Chondrocyte (in vitro differentiated cells): ENCODE results near the gene KCTD8. TPM values are rescaled to one million over a fixed set of nuclear protein-coding genes. Genes with fewer than 3 reads are reported as not detected.

Source experiments
- DNase-seq: peaks from one replicate; pipeline ENCODE4 v3.0.0; 2021; ENCODE audit warnings: mixed read lengths, low spot score
- H3K27ac Mint-ChIP-seq: one replicate; pipeline ENCODE4 v1.8.0; 2021; ENCODE audit warnings: mild to moderate bottlenecking, moderate library complexity, mixed read lengths; ENCODE audit not compliant: unreplicated experiment
- H3K27me3 Mint-ChIP-seq: 2 replicates; pipeline ENCODE4 v1.8.0; 2021; ENCODE audit warnings: low read depth, mixed read lengths
- H3K36me3 Mint-ChIP-seq: 2 replicates; pipeline ENCODE4 v1.8.0; 2021; ENCODE audit warnings: low read depth, mixed read lengths
- H3K4me1 Mint-ChIP-seq: 2 replicates; pipeline ENCODE4 v1.8.0; 2021; ENCODE audit warnings: low read depth, mild to moderate bottlenecking, mixed read lengths
- H3K4me3 Mint-ChIP-seq: one replicate; pipeline ENCODE4 v1.8.0; 2021; ENCODE audit warnings: mild to moderate bottlenecking, moderate library complexity, mixed read lengths; ENCODE audit not compliant: unreplicated experiment
- H3K9me3 Mint-ChIP-seq: 2 replicates; pipeline ENCODE4 v1.8.0; 2021; ENCODE audit warnings: low read depth, mixed read lengths
- total RNA-seq: library from RNA; stranded (reverse); gene quantifications from 3 replicates; pipeline ENCODE4 v1.2.1, GENCODE V29; 2021
- TF ChIP-seq, protein P1 (sequence below): fragments of 200-600 bp; sonication (generic); IDR thresholded peaks from 2 replicates; pipeline ENCODE4 v1.5.0; 2021; ENCODE audit warnings: antibody characterized with exemption, mild to moderate bottlenecking, moderate library complexity

Gene KCTD8
- total RNA-seq, 1 donor from 2014 or later: not detected

DNA sequence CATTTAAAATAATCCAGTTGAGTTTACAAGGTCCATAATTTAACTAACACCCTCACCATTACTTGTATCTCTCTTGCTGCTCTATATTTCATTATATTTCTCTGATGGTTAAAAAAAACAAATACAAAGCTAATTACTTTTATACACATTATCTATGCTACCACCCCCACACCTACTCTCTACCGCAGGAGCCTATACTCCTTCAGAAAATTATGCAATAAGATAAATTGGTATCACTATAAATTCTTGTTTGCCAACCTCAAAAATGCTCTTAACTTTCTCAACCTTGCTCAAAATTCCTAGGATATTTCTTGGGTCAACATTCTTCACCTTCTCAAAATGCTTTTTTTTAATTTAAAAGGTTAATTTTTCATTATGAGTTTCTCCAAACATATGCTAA, 282.7 kb downstream of the KCTD8 start:
- H3K27ac Mint-ChIP-seq: no peak overlapping the region

DNA sequence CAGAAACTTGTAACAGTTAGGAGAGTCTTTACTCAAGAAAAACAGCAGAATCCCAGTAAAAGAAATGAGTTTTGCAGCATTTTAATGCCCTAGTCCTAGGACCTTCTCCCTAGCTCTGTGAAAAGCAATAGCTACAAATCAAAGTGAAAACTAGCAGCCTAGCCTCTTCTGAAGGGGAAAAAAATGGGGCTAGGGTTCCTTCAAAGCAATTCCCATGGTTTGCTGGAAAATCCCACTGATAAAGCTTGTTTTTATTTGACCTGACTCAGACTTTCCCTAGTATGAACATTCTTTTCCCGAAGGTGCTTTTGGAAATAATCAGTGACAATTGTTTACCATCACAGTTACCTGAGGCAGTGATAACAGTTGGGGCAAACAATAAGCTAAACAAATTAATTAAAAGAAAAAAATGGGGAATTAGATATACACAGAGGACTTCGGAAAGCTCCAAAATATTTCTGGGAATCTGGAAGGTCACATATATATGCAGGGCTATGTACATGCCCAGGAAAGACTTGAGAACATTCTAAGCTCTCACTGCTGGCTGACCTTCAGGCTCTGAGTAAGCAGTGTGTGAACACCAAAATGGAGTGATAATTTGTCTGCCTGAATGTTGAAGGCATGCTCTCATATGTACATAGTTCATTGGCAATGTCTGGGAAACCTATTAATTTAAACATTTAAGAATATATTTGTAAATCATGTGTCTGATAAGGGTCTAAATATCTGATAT, 285.9 kb downstream of the KCTD8 start:
- Mint-ChIP-seq H3K4me1 (peaks cover 7% of the 10 kb centered on the region), H3K27me3 (peaks cover 5% of the 10 kb centered on the region), H3K4me3 (no peak overlapping the region), H3K36me3 (no peaks in the 10 kb centered on the region), H3K27ac (no peak overlapping the region), H3K9me3 (no peaks in the 10 kb centered on the region)
- TF ChIP-seq, protein P1, sequence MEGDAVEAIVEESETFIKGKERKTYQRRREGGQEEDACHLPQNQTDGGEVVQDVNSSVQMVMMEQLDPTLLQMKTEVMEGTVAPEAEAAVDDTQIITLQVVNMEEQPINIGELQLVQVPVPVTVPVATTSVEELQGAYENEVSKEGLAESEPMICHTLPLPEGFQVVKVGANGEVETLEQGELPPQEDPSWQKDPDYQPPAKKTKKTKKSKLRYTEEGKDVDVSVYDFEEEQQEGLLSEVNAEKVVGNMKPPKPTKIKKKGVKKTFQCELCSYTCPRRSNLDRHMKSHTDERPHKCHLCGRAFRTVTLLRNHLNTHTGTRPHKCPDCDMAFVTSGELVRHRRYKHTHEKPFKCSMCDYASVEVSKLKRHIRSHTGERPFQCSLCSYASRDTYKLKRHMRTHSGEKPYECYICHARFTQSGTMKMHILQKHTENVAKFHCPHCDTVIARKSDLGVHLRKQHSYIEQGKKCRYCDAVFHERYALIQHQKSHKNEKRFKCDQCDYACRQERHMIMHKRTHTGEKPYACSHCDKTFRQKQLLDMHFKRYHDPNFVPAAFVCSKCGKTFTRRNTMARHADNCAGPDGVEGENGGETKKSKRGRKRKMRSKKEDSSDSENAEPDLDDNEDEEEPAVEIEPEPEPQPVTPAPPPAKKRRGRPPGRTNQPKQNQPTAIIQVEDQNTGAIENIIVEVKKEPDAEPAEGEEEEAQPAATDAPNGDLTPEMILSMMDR: no peak
- DNase-seq: no peak

More for the DNA sequence above, 282.7 kb downstream of the KCTD8 start:
- TF ChIP-seq, protein P1: no peak
- Mint-ChIP-seq H3K4me1 (no peaks in the 10 kb centered on the region), H3K36me3 (no peaks in the 10 kb centered on the region), H3K9me3 (no peaks in the 10 kb centered on the region), H3K4me3 (no peak overlapping the region), H3K27me3 (peaks cover 4% of the 10 kb centered on the region)
- no peak for DNase-seq

DNA sequence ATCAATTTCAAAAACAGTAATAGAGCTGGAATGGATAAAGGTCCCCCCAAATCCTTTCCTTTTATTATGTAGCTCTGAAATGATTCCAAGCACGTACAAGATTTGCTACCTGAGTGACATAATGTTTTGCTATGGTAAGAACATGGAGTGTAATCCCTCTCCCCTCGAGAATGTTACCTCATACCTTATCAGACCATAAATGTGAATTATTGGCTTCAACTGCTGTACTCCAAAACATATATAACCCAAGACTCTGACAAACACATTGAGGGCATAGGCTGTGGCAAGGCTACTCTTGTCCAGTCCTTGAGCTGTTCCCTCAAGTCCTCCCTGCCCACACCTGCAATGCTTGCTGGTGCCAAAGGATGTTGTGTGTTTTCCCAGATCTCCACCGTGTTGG, 286.9 kb downstream of the KCTD8 start:
- Mint-ChIP-seq H3K36me3 (no peaks in the 10 kb centered on the region), H3K27me3 (peaks cover 5% of the 10 kb centered on the region), H3K4me1 (peaks cover 10% of the 10 kb centered on the region), H3K4me3 (no peak overlapping the region), H3K27ac (no peak overlapping the region), H3K9me3 (no peaks in the 10 kb centered on the region)
- DNase-seq: no peak
- TF ChIP-seq, protein P1: no peak

DNA sequence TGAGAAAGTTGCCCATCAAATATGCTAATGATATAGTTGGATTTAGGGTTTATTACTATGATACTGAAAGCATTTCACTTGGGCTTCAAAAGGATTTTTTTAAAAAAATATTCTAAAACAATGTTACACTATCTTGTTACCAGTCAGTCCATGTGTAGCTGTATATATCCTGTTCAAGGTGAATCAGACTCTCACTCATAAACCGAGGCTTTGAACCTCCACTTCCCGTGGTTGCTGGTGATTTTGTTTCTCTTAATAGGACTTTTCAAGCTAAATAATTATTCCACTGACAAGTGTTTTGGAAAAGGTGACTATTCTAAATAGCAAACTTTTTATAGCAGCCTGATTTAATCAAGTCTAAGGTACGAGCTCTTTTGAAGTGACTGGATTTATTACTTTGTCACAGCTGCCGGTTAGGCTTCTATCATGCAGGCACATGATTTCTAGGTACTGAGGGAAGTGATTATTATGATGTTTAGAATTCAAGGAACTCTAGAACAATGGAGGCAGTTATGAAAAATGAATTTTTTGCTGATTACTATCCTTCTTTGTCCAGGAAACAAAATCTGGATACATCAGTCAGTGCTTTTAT, 287.7 kb downstream of the KCTD8 start:
- TF ChIP-seq, protein P1: no peak
- Mint-ChIP-seq H3K36me3 (no peaks in the 10 kb centered on the region), H3K4me3 (no peak overlapping the region), H3K27me3 (peaks cover 5% of the 10 kb centered on the region), H3K9me3 (no peaks in the 10 kb centered on the region), H3K4me1 (peaks cover 10% of the 10 kb centered on the region), H3K27ac (no peak overlapping the region)
- DNase-seq: no peak

DNA sequence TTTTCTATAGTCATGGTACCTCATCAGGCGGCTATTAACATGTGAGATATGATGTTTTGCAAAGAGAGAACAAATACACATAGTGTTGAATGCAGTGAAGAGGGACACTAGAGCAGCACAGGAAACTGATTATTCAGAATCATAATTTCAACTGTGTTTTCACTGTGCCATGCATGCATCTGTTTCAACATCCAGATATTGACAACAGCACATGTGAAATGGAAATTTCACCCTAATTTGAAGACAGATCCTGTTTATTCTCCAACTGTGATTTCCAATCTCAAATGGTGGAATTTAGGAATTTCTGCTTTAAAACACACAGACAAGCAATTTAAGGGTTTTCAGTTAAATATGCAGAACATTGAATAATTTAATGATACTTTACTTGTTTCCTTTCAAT, 288.6 kb downstream of the KCTD8 start:
- DNase-seq: no peak
- peaks cover 5% of the 10 kb centered on the region for H3K27me3 Mint-ChIP-seq
- H3K4me3 Mint-ChIP-seq: no peak overlapping the region
- H3K27ac Mint-ChIP-seq: no peak overlapping the region
- TF ChIP-seq, protein P1: no peak
- H3K4me1 Mint-ChIP-seq: peaks cover 10% of the 10 kb centered on the region
- H3K9me3 Mint-ChIP-seq: no peaks in the 10 kb centered on the region
- H3K36me3 Mint-ChIP-seq: no peaks in the 10 kb centered on the region
